Effector memory CD8-positive, alpha-beta T cell (primary cell): ENCODE data around the gene NCOA4.
"Not testable (repeated sequence)": the region's sequence is repeated elsewhere in the genome, so short reads cannot be mapped to it uniquely, and the experiment has no call there.

ENCODE experiments used
- ATAC-seq: fragments of 150-1000 bp; cut with Tn5 transposase; replicated peaks from 2 replicates; pipeline ENCODE4 v1.10.0; 2021; ENCODE audit warnings: mild to moderate bottlenecking, moderate library complexity
- DNase-seq, 3 experiments: peaks; one replicate each; pipeline ENCODE4 v3.0.0; 2021
- H3K27ac Mint-ChIP-seq, 2 donors: one replicate each; pipeline ENCODE4 v1.8.0; 2022; ENCODE audit warnings: mild to moderate bottlenecking in 2 of 2, mixed read lengths in 2 of 2, moderate library complexity in 2 of 2
- H3K27me3 Mint-ChIP-seq, 2 donors: one replicate each; pipeline ENCODE4 v1.8.0; 2022; ENCODE audit warnings: mixed read lengths in 2 of 2
- H3K36me3 Mint-ChIP-seq: one replicate; pipeline ENCODE4 v1.8.0; 2022; ENCODE audit warnings: mild to moderate bottlenecking, moderate library complexity, mixed read lengths; ENCODE audit not compliant: insufficient read depth
- H3K4me1 Mint-ChIP-seq, 2 donors: one replicate each; pipeline ENCODE4 v1.8.0; 2022; ENCODE audit warnings: low read depth in 2 of 2, mixed read lengths in 2 of 2
- H3K4me3 Mint-ChIP-seq, 2 donors: one replicate each; pipeline ENCODE4 v1.8.0; 2022; ENCODE audit warnings: mild to moderate bottlenecking in 2 of 2, mixed read lengths in 2 of 2, moderate library complexity in 2 of 2
- H3K9me3 Mint-ChIP-seq, 2 donors: one replicate each; pipeline ENCODE4 v1.8.0; 2022; ENCODE audit warnings: mixed read lengths in 2 of 2

NCOA4 gene

DNA sequence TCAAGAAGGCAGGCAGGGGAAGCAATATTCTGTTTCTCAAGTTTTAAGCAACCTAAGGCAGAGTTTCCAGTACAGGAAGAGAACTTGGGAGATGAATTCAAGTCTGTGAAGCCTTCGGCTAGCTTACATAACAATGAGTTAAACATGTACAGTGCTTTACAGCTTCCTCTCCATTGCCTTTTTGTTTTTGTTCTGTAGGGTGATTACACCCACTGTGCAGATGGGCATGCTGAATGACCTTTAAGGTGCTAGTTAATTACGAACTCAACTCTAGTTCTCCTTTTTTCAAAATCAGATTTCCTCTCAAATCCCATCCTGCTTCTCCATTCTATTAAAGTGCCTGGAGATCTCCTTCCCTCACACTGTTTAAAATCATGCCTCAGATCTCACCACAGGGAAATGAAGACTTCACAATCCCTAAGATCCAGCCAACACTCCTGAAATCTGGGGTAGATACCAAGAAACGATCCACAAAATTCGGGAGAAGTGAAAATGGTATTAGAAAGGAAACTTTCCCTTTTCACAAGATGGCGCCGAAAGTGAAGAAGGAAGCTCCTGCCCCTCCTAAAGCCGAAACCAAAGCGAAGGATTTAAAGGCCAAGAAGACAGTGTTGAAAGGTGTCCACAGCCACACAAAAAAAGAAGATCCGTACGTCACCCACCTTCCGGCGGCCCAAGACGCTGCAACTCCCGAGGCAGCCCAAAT is 32.5 kb upstream of the NCOA4 start:
- DNase-seq: no peak
- H3K27me3 Mint-ChIP-seq: peaks cover 6 to 13% of the 10 kb centered on the region in 2 donors
- no peaks in the 10 kb centered on the region for H3K9me3 Mint-ChIP-seq
- no peak overlapping the region for H3K4me3 Mint-ChIP-seq
- H3K36me3 Mint-ChIP-seq: no peaks in the 10 kb centered on the region
- no peaks in the 10 kb centered on the region for H3K4me1 Mint-ChIP-seq
- no peak overlapping the region for H3K27ac Mint-ChIP-seq
- ATAC-seq: no peak

DNA sequence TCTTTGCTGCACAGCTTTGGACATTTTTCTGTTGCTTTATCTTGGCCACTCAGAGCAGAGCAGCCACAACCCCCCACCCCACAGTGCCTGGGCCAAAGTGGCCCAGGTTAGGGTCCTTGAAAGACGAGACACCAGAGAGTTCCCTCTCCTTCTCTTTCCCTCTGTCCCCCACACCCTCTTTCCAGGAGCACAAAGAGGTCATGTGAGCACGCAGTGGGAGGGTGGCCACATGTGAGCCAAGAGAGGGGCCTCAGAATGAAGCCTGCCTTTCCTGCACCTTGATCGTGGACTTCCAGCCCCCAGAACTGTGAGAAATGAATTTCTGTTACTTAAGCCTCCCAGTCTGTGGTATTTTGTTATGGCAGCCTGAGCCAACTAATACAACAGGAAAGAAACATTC is 30.3 kb upstream of the NCOA4 start:
- DNase-seq: no peak
- peaks cover 13 to 15% of the 10 kb centered on the region in 2 donors for H3K27me3 Mint-ChIP-seq
- no peak overlapping the region for H3K4me3 Mint-ChIP-seq
- ATAC-seq: no peak
- H3K27ac Mint-ChIP-seq: no peak overlapping the region
- peaks cover 2 to 8% of the 10 kb centered on the region in 2 donors for H3K9me3 Mint-ChIP-seq
- H3K36me3 Mint-ChIP-seq: peaks cover 5% of the 10 kb centered on the region
- no peaks in the 10 kb centered on the region for H3K4me1 Mint-ChIP-seq

DNA sequence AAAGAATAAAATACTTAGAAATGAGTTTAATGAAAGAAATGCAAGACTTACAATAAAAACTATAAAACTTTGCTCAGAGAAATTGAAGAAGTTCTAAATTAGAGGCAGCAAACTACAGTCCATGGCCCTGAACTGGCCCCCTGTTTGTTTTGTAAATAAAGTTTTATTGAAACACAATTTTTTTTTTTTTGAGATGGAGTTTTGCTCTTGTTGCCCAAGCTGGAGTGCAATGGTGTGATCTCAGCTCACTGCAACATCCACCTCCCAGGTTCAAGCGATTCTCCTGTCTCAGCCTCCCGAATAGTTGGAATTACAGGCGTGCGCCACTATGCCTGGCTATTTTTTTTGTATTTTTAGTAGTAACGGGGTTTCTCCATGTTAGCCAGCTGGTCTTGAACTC is 27.5 kb upstream of the NCOA4 start:
- not testable (repeated sequence) for H3K36me3 Mint-ChIP-seq, H3K4me3 Mint-ChIP-seq, H3K27ac Mint-ChIP-seq, H3K9me3 Mint-ChIP-seq, DNase-seq, ATAC-seq, H3K4me1 Mint-ChIP-seq
- H3K27me3 Mint-ChIP-seq: peaks cover 14 to 20% of the 10 kb centered on the region in 2 donors

- DNase-seq: no peak
- H3K4me1 Mint-ChIP-seq: peaks cover 0 to 3% of the 10 kb centered on the region in 2 donors
These were observed 26.6 kb upstream of the NCOA4 start for GRCh38 chr10:46057038-46057437.

GRCh38 chr10:46055771-46056170 is 25.3 kb upstream of the NCOA4 start:
- peaks cover 18 to 26% of the 10 kb centered on the region in 2 donors for H3K27me3 Mint-ChIP-seq

More at GRCh38 chr10:46057038-46057437, 26.6 kb upstream of the NCOA4 start:
- H3K4me3 Mint-ChIP-seq: no peak overlapping the region
- H3K36me3 Mint-ChIP-seq: peaks cover 5% of the 10 kb centered on the region
- no peak overlapping the region for H3K27ac Mint-ChIP-seq
- ATAC-seq: no peak
- H3K9me3 Mint-ChIP-seq: peaks cover 2 to 8% of the 10 kb centered on the region in 2 donors
- peaks cover 16 to 20% of the 10 kb centered on the region in 2 donors for H3K27me3 Mint-ChIP-seq

GRCh38 chr10:46053534-46054434 is 23.4 kb upstream of the NCOA4 start:
- peaks cover 18 to 26% of the 10 kb centered on the region in 2 donors for H3K27me3 Mint-ChIP-seq
- peaks cover 0 to 3% of the 10 kb centered on the region in 2 donors for H3K4me1 Mint-ChIP-seq
- peaks cover 5% of the 10 kb centered on the region for H3K36me3 Mint-ChIP-seq
- DNase-seq: no peak
- no peak overlapping the region for H3K27ac Mint-ChIP-seq
- ATAC-seq: no peak
- H3K4me3 Mint-ChIP-seq: no peak overlapping the region
- peaks cover 2 to 8% of the 10 kb centered on the region in 2 donors for H3K9me3 Mint-ChIP-seq

More at GRCh38 chr10:46055771-46056170, 25.3 kb upstream of the NCOA4 start:
- DNase-seq (no peak), ATAC-seq (no peak)
- Mint-ChIP-seq H3K36me3 (peaks cover 5% of the 10 kb centered on the region), H3K27ac (no peak overlapping the region), H3K9me3 (peaks cover 2 to 8% of the 10 kb centered on the region in 2 donors), H3K4me1 (peaks cover 0 to 3% of the 10 kb centered on the region in 2 donors), H3K4me3 (no peak overlapping the region)

DNA sequence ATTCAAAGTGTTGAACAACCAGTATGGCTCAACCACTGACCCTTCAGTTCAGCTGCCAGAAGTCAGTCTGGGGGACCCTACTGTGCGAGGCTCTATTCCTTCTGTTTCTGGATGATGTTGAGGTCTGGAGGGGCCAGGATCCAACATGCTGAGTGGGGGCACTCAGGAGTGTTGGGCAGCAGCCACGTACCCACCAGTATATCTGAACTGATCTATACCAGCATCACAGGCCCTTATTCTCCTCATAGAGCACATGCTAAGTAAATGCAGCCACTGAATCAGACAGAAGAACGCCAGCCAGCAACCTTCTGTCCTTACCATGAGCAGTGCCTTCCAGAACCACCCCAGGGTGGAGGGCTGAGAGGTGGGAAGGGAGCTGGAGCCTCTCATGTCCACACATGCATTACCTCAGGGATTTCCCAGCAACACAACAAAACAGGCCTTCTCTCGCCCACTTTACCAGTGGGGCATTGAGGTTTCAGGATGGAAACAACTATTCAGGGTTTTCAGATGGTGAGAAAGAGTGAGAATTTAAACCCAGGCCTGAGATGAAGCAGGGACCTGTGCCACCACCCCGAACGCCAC is 22.5 kb upstream of the NCOA4 start:
- Mint-ChIP-seq H3K4me1 (peaks cover 0 to 3% of the 10 kb centered on the region in 2 donors), H3K9me3 (peaks cover 2 to 8% of the 10 kb centered on the region in 2 donors), H3K27me3 (peaks cover 18 to 26% of the 10 kb centered on the region in 2 donors), H3K27ac (no peak overlapping the region), H3K36me3 (peaks cover 5% of the 10 kb centered on the region), H3K4me3 (no peak overlapping the region)
- DNase-seq (no peak), ATAC-seq (no peak)

DNA sequence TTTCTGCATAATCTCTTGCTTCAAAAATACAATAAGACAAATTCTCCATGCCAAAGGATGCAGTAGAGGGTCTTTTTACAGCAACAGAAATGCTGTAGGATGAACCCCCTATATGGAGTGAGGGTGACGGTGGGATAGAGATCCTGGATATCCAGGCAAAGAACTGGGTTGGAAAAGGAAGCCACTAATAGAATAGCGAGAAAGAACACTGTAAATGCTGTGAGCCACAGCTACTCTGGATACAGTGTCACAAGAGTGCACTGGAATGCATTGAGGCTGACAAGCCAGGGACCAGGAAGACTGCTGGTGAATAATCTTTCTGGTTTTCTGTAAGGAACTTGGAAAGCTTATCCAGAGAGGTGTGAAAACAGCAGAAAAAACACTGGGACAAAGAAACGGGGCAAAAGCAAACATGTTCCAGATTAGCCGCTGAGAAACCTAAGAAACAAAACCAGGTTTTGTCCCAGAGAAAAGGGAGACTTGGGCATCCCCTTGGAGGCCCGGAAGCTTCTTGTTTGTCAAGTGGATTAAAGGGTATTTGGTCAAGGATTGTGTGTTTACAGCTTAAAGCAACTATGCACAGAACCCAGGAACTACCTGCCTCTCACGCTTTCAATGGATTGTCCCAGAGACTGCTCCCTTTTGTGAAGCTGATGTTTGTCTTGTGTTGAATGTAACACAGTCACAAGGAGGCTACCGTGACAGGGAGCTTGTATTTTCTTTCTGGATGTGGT is 21.8 kb upstream of the NCOA4 start:
- H3K4me3 Mint-ChIP-seq: no peak overlapping the region
- H3K9me3 Mint-ChIP-seq: peaks cover 0 to 6% of the 10 kb centered on the region in 2 donors
- H3K27me3 Mint-ChIP-seq: peaks cover 21 to 26% of the 10 kb centered on the region in 2 donors
- H3K27ac Mint-ChIP-seq: no peak overlapping the region
- DNase-seq (no peak), ATAC-seq (no peak)
- H3K4me1 Mint-ChIP-seq: peaks cover 0 to 3% of the 10 kb centered on the region in 2 donors
- H3K36me3 Mint-ChIP-seq: peaks cover 5% of the 10 kb centered on the region

DNA sequence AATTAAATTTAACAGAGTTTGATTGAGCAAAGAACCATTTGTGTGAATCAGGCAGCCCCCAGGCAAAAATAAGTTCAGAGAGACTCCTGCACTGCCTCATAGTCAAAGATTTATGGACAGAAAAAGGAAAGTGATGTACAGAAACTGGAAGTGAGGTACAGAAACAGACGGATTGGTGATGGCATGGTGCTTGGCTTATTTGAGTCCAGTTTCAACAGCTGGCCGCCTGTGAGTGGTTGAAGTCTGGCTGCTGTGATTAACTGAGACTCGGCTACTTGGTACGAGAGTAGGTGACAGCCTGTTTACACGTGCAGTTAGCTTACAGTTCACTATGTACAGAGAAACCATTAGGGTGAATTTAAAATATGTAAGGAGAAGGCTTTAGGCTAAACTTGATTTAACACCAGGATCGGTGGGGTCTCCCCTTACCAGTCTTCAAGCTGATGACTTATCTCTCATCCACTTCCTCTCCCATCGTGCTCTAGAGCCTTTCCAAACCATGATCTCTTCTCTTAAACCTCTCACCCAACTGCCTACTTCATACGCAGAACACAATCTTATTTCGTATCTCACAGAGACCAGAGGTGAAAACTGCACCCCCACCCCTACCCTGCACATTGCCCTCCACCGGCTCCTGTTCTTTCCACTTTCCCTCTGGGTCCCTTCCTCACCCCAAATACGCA is 20.7 kb upstream of the NCOA4 start:
- peaks cover 18 to 26% of the 10 kb centered on the region in 2 donors for H3K27me3 Mint-ChIP-seq
- H3K36me3 Mint-ChIP-seq: no peaks in the 10 kb centered on the region
- no peak for ATAC-seq
- peaks cover 0 to 3% of the 10 kb centered on the region in 2 donors for H3K4me1 Mint-ChIP-seq
- no peak overlapping the region for H3K27ac Mint-ChIP-seq
- H3K4me3 Mint-ChIP-seq: no peak overlapping the region
- DNase-seq: no peak
- H3K9me3 Mint-ChIP-seq: no peaks in the 10 kb centered on the region

GRCh38 chr10:46049497-46049831 is 19.0 kb upstream of the NCOA4 start:
- peaks cover 16 to 25% of the 10 kb centered on the region in 2 donors for H3K27me3 Mint-ChIP-seq
- ATAC-seq, H3K9me3 Mint-ChIP-seq, H3K4me3 Mint-ChIP-seq, H3K36me3 Mint-ChIP-seq, H3K27ac Mint-ChIP-seq, DNase-seq, H3K4me1 Mint-ChIP-seq: not testable (repeated sequence)

DNA sequence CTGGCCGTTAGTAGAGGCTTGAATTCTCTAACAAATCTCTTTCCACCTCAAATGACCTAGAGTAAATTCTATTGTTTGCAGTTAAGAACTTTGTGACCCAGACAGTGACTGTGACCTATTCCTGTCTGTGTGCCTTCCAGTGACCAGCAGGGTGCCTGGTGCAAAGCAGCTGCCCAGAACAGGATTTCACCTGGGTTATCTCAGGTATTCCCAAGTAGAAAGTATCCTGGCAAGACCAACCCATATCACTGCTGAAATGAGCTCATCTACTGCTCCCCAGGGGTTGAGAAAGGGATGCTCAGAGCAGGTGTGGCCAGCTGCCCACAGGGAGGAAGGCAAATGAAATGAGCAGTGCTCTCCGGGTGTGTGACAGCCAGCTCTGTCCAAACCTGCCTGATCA is 17.7 kb upstream of the NCOA4 start:
- Mint-ChIP-seq H3K27me3 (peaks cover 19 to 27% of the 10 kb centered on the region in 2 donors), H3K4me1 (no peaks in the 10 kb centered on the region), H3K36me3 (no peaks in the 10 kb centered on the region), H3K27ac (no peak overlapping the region), H3K9me3 (no peaks in the 10 kb centered on the region), H3K4me3 (no peak overlapping the region)
- ATAC-seq: no peak
- no peak for DNase-seq

- Mint-ChIP-seq H3K9me3 (no peaks in the 10 kb centered on the region), H3K27me3 (peaks cover 14 to 18% of the 10 kb centered on the region in 2 donors), H3K27ac (no peak within 1 kb of the TSS), H3K36me3 (no peaks in the 10 kb centered on the region), H3K4me3 (no peak within 1 kb of the TSS), H3K4me1 (no peaks in the 10 kb centered on the region)
- no peak for DNase-seq
- no peak for ATAC-seq
These were observed 15.8 kb upstream of the NCOA4 start, which contains the start of gene MSMB for GRCh38 chr10:46046261-46046660. Gene MSMB (minus strand): TSS chr10:46046269. CDS start chr10:46046237, 32 bp downstream.
